Neural crest cell (in vitro differentiated cells): ENCODE data around the gene RAB35. TPM values are rescaled to one million over a fixed set of nuclear protein-coding genes. Genes with fewer than 3 reads are reported as not detected.

ENCODE experiments used
- DNase-seq: peaks from one replicate; pipeline ENCODE4 v3.0.0; 2021; ENCODE audit warnings: low read depth, mixed read lengths, low spot score
- H3K27ac Mint-ChIP-seq: one replicate; pipeline ENCODE4 v1.8.0; 2021; ENCODE audit warnings: mild to moderate bottlenecking, mixed read lengths; ENCODE audit not compliant: unreplicated experiment
- H3K27me3 Mint-ChIP-seq: 2 replicates; pipeline ENCODE4 v1.8.0; 2021; ENCODE audit warnings: low read depth, mild to moderate bottlenecking, mixed read lengths
- H3K36me3 Mint-ChIP-seq: 2 replicates; pipeline ENCODE4 v1.8.0; 2021; ENCODE audit warnings: low read depth, mild to moderate bottlenecking, mixed read lengths
- H3K4me1 Mint-ChIP-seq: 2 replicates; pipeline ENCODE4 v1.8.0; 2021; ENCODE audit warnings: mixed read lengths
- H3K4me3 Mint-ChIP-seq: one replicate; pipeline ENCODE4 v1.8.0; 2021; ENCODE audit warnings: mild to moderate bottlenecking, mixed read lengths
- H3K9me3 Mint-ChIP-seq: 2 replicates; pipeline ENCODE4 v1.8.0; 2021; ENCODE audit warnings: mixed read lengths
- CTCF ChIP-seq: fragments of 200-600 bp; sonication (generic); conservative IDR thresholded peaks from 2 replicates; pipeline ENCODE4 v1.5.0; 2021; ENCODE audit warnings: antibody characterized with exemption, mild to moderate bottlenecking
- total RNA-seq: library from RNA; stranded (reverse); gene quantifications from 2 replicates; pipeline ENCODE4 v1.2.1, GENCODE V29; 2021

Gene RAB35
- total RNA-seq, 1 donor from 2014 or later, result 54.1 TPM

GRCh38 chr12:120158351-120158750 is 41.8 kb upstream of the RAB35 start:
- H3K27ac Mint-ChIP-seq, result no peak overlapping the region
- TF ChIP-seq CTCF, result no peak
- no peak for DNase-seq
- no peak overlapping the region for H3K4me3 Mint-ChIP-seq
- H3K9me3 Mint-ChIP-seq, result no peaks in the 10 kb centered on the region
- H3K4me1 Mint-ChIP-seq, result no peaks in the 10 kb centered on the region
- peaks cover 12% of the 10 kb centered on the region for H3K36me3 Mint-ChIP-seq
- no peaks in the 10 kb centered on the region for H3K27me3 Mint-ChIP-seq

GRCh38 chr12:120157678-120158077 is 41.1 kb upstream of the RAB35 start:
- DNase-seq, result no peak
- Mint-ChIP-seq H3K27me3 (no peaks in the 10 kb centered on the region), H3K9me3 (no peaks in the 10 kb centered on the region), H3K36me3 (peaks cover 12% of the 10 kb centered on the region), H3K4me1 (no peaks in the 10 kb centered on the region), H3K4me3 (no peak overlapping the region), H3K27ac (no peak overlapping the region)
- no peak for TF ChIP-seq CTCF

GRCh38 chr12:120156315-120157259 is 40.0 kb upstream of the RAB35 start:
- Mint-ChIP-seq H3K4me3 (no peak overlapping the region), H3K27ac (peak overlapping the region; percentile 57), H3K9me3 (no peaks in the 10 kb centered on the region), H3K4me1 (no peaks in the 10 kb centered on the region), H3K36me3 (peaks cover 9% of the 10 kb centered on the region), H3K27me3 (no peaks in the 10 kb centered on the region)
- no peak for DNase-seq
- TF ChIP-seq CTCF, result no peak

- Mint-ChIP-seq H3K4me1 (no peaks in the 10 kb centered on the region), H3K27me3 (no peaks in the 10 kb centered on the region), H3K9me3 (no peaks in the 10 kb centered on the region), H3K36me3 (peaks cover 5% of the 10 kb centered on the region), H3K27ac (no peak overlapping the region), H3K4me3 (no peak overlapping the region)
- no peak for DNase-seq
- no peak for TF ChIP-seq CTCF
These were observed 38.5 kb upstream of the RAB35 start for GRCh38 chr12:120155072-120155471.

- Mint-ChIP-seq H3K27me3 (no peaks in the 10 kb centered on the region), H3K4me3 (no peak overlapping the region), H3K36me3 (peaks cover 8% of the 10 kb centered on the region), H3K4me1 (no peaks in the 10 kb centered on the region), H3K9me3 (no peaks in the 10 kb centered on the region), H3K27ac (no peak overlapping the region)
- DNase-seq, result no peak
- no peak for TF ChIP-seq CTCF
These were observed 34.5 kb upstream of the RAB35 start for GRCh38 chr12:120150919-120151525.
